Gastrocnemius medialis (tissue), 4 donors: ENCODE measurements around the gene GLB1L2. TPM values are rescaled to one million over a fixed set of nuclear protein-coding genes. Genes with fewer than 3 reads are reported as not detected.

ENCODE experiments used
- ATAC-seq, 2 donors: fragments of 150-250 bp; one replicate each; pipeline ENCODE4 v1.9.1; 2016
- DNase-seq, 2 donors: peaks; one replicate each; pipeline ENCODE4 v3.0.0-alpha.2; 2019
- H3K27ac ChIP-seq, 4 donors: fragments of 200-600 bp; sonication (generic); 1 replicate in 1 of 4; 2 replicates in 3 of 4; pipeline ENCODE4 v1.5.1; 2016 to 2018; ENCODE audit warnings: mild to moderate bottlenecking in 2 of 4, moderate library complexity in 1 of 4
- H3K27me3 ChIP-seq, 3 donors: fragments of 200-600 bp; sonication (generic) in 2 of 3; 1 replicate in 1 of 3; 2 replicates in 2 of 3; pipeline versions ENCODE4 v1.5.1 to v1.6.0; 2016 to 2019; ENCODE audit warnings: mild to moderate bottlenecking in 1 of 3, moderate library complexity in 1 of 3
- H3K36me3 ChIP-seq, 2 donors: fragments of 200-600 bp; sonication (generic) in 1 of 2; one replicate each; pipeline ENCODE4 v1.5.1; 2017 to 2018
- H3K4me1 ChIP-seq, 2 donors: fragments of 200-600 bp; sonication (generic) in 1 of 2; one replicate each; pipeline ENCODE4 v1.5.1; 2016 to 2017; ENCODE audit warnings: mild to moderate bottlenecking in 2 of 2
- H3K4me3 ChIP-seq, 4 donors: fragments of 200-600 bp; sonication (generic) in 3 of 4; 1 replicate in 1 of 4; 2 replicates in 3 of 4; pipeline ENCODE4 v1.5.1; 2016 to 2019; ENCODE audit warnings: mild to moderate bottlenecking in 2 of 4
- H3K9me3 ChIP-seq, 3 donors: fragments of 200-600 bp; sonication (generic) in 2 of 3; 1 replicate in 1 of 3; 2 replicates in 2 of 3; pipeline ENCODE4 v1.5.1; 2016 to 2019
- POLR2A ChIP-seq, 2 donors: fragments of 450-650 bp; IDR thresholded peaks; one replicate each; pipeline ENCODE4 v1.6.1; 2017; ENCODE audit warnings: antibody characterized with exemption in 2 of 2, mild to moderate bottlenecking in 2 of 2, moderate library complexity in 2 of 2
- in situ Hi-C, 4 donors: fragments of 200-750 bp; cut with MboI; loops; one replicate each; pipeline versions ENCODE4 v1.15.0 to v1.8.0; 2017; ENCODE audit warnings: low sequenced_read_pairs in 4 of 4
- intact Hi-C: fragments of 100-400 bp; cut with DNase I; formaldehyde crosslinking; loops from one replicate; pipeline ENCODE4 v1.15.1; 2023; ENCODE audit warnings: low total_unique reads
- total RNA-seq, 4 donors: library from RNA; depleted of rRNA; stranded (reverse); fragments of >200 nt; gene quantifications; one replicate each; pipeline versions ENCODE4 v1.1.0 to v1.2.3, GENCODE V29; 2016
- TF ChIP-seq, protein P1 (sequence below), 5 experiments: fragments of 450-650 bp in 3 of 5; fragments of 200-600 bp in 2 of 5; sonication (generic) in 2 of 5; IDR thresholded peaks in 4 of 5; conservative IDR thresholded peaks in 1 of 5; 1 replicate in 4 of 5; 2 replicates in 1 of 5; pipeline ENCODE4 v1.5.1; 2016 to 2019; ENCODE audit warnings: antibody characterized with exemption in 5 of 5, mild to moderate bottlenecking in 3 of 5, moderate library complexity in 3 of 5

Gene GLB1L2
- total RNA-seq, 4 donors from 2014 or later: 0.33 to 2.9 (median 0.76) TPM; not detected in 1

- Histone ChIP-seq H3K27me3 (no peaks in the 10 kb centered on the region), H3K27ac (no peak overlapping the region), H3K4me3 (no peak overlapping the region), H3K4me1 (no peaks in the 10 kb centered on the region), H3K9me3 (no peaks in the 10 kb centered on the region), H3K36me3 (no peaks in the 10 kb centered on the region)
- in situ Hi-C loops: no loop called here
- DNase-seq (no peak), ATAC-seq (no peak)
- intact Hi-C loops: no loop called here
- TF ChIP-seq, protein P1, sequence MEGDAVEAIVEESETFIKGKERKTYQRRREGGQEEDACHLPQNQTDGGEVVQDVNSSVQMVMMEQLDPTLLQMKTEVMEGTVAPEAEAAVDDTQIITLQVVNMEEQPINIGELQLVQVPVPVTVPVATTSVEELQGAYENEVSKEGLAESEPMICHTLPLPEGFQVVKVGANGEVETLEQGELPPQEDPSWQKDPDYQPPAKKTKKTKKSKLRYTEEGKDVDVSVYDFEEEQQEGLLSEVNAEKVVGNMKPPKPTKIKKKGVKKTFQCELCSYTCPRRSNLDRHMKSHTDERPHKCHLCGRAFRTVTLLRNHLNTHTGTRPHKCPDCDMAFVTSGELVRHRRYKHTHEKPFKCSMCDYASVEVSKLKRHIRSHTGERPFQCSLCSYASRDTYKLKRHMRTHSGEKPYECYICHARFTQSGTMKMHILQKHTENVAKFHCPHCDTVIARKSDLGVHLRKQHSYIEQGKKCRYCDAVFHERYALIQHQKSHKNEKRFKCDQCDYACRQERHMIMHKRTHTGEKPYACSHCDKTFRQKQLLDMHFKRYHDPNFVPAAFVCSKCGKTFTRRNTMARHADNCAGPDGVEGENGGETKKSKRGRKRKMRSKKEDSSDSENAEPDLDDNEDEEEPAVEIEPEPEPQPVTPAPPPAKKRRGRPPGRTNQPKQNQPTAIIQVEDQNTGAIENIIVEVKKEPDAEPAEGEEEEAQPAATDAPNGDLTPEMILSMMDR (IDR thresholded peaks at IDR 0.05 in 4 of 5, conservative IDR thresholded peaks at IDR 0.05 in 1 of 5): no peak
- no peak for TF ChIP-seq POLR2A (IDR thresholded peaks at IDR 0.05)
These were observed 41.8 kb downstream of the GLB1L2 start for GRCh38 chr11:134373591-134374052.

GRCh38 chr11:134374171-134374570, 42.4 kb downstream of the GLB1L2 start:
- TF ChIP-seq POLR2A (IDR thresholded peaks at IDR 0.05): no peak
- TF ChIP-seq, protein P1 (IDR thresholded peaks at IDR 0.05 in 4 of 5, conservative IDR thresholded peaks at IDR 0.05 in 1 of 5): no peak
- in situ Hi-C loops (no loop called here), intact Hi-C loops (no loop called here)
- no peak overlapping the region for H3K4me3 ChIP-seq
- no peaks in the 10 kb centered on the region for H3K27me3 ChIP-seq
- DNase-seq: no peak
- H3K27ac ChIP-seq: no peak overlapping the region
- no peaks in the 10 kb centered on the region for H3K9me3 ChIP-seq
- H3K36me3 ChIP-seq: no peaks in the 10 kb centered on the region
- no peaks in the 10 kb centered on the region for H3K4me1 ChIP-seq
- ATAC-seq: no peak

DNA sequence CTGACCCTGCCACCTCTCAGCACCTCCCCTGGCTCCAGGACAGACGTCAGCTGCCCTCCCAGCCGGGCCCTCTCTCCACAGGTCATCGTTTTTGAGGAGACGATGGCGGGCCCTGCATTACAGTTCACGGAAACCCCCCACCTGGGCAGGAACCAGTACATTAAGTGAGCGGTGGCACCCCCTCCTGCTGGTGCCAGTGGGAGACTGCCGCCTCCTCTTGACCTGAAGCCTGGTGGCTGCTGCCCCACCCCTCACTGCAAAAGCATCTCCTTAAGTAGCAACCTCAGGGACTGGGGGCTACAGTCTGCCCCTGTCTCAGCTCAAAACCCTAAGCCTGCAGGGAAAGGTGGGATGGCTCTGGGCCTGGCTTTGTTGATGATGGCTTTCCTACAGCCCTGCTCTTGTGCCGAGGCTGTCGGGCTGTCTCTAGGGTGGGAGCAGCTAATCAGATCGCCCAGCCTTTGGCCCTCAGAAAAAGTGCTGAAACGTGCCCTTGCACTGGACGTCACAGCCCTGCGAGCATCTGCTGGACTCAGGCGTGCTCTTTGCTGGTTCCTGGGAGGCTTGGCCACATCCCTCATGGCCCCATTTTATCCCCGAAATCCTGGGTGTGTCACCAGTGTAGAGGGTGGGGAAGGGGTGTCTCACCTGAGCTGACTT, 43.2 kb downstream of the GLB1L2 start:
- Histone ChIP-seq H3K27me3 (no peaks in the 10 kb centered on the region), H3K4me3 (no peak overlapping the region), H3K27ac (no peak overlapping the region), H3K9me3 (no peaks in the 10 kb centered on the region), H3K4me1 (no peaks in the 10 kb centered on the region), H3K36me3 (no peaks in the 10 kb centered on the region)
- TF ChIP-seq POLR2A (IDR thresholded peaks at IDR 0.05): no peak
- TF ChIP-seq, protein P1 (IDR thresholded peaks at IDR 0.05 in 4 of 5, conservative IDR thresholded peaks at IDR 0.05 in 1 of 5): no peak
- no peak for DNase-seq
- in situ Hi-C loops: no loop called here
- no peak for ATAC-seq
- intact Hi-C loops: no loop called here

- TF ChIP-seq, protein P1 (IDR thresholded peaks at IDR 0.05 in 4 of 5, conservative IDR thresholded peaks at IDR 0.05 in 1 of 5): no peak
- TF ChIP-seq POLR2A (IDR thresholded peaks at IDR 0.05): no peak
- DNase-seq: no peak
These were observed 44.5 kb downstream of the GLB1L2 start for GRCh38 chr11:134376150-134376921.

More at GRCh38 chr11:134376150-134376921, 44.5 kb downstream of the GLB1L2 start:
- Histone ChIP-seq H3K9me3 (no peaks in the 10 kb centered on the region), H3K4me1 (no peaks in the 10 kb centered on the region), H3K27me3 (no peaks in the 10 kb centered on the region), H3K27ac (no peak overlapping the region), H3K4me3 (no peak overlapping the region), H3K36me3 (no peaks in the 10 kb centered on the region)
- in situ Hi-C loops (no loop called here), intact Hi-C loops (no loop called here)
- no peak for ATAC-seq
